Esophagus muscularis mucosa (tissue), 4 donors: ENCODE results near the gene UFD1.

ENCODE experiments used
- CTCF ChIP-seq, 3 experiments: fragments of 200-600 bp in 2 of 3; fragments of 450-650 bp in 1 of 3; sonication (generic) in 2 of 3; IDR thresholded peaks; one replicate each; pipeline ENCODE4 v1.5.1; 2017 to 2019; ENCODE audit warnings: antibody characterized with exemption in 3 of 3, mild to moderate bottlenecking in 2 of 3, moderate library complexity in 1 of 3
- EP300 ChIP-seq: sonication (generic); formaldehyde crosslinking; IDR thresholded peaks from one replicate; pipeline ENCODE4 v1.6.1; 2017; ENCODE audit warnings: antibody characterized with exemption
- POLR2A ChIP-seq: fragments of 450-650 bp; IDR thresholded peaks from one replicate; pipeline ENCODE4 v1.6.1; 2017; ENCODE audit warnings: antibody characterized with exemption, moderate library complexity, mild to moderate bottlenecking, low read depth
- POLR2AphosphoS5 ChIP-seq, 2 donors: sonication (generic); formaldehyde crosslinking; IDR thresholded peaks; one replicate each; pipeline ENCODE4 v1.6.1; 2017; ENCODE audit warnings: antibody characterized with exemption in 2 of 2

- peak in 1 of 2 donors; percentile 76 for TF ChIP-seq POLR2AphosphoS5 (IDR thresholded peaks at IDR 0.05)
- TF ChIP-seq POLR2A, result no peak
- TF ChIP-seq CTCF (IDR thresholded peaks at IDR 0.05), result no peak
- TF ChIP-seq EP300, result no peak
Measured at GRCh38 chr22:19431649-19432132, 47.3 kb downstream of the UFD1 start, which contains the start of gene HIRA.
